Smooth muscle cell (in vitro differentiated cells): ENCODE results near the gene ARL6IP1. TPM values are rescaled to one million over a fixed set of nuclear protein-coding genes. Genes with fewer than 3 reads are reported as not detected.

Experiments used
- DNase-seq: peaks from one replicate; lab custom pipeline; 2025; ENCODE audit not compliant: unreplicated experiment; lab: John Stamatoyannopoulos, UW
- H2AFZ ChIP-seq: fragments of 200-600 bp; sonication (generic); 2 replicates; pipeline ENCODE4 v1.6.0; 2016; ENCODE audit warnings: antibody characterized with exemption, low read depth, mild to moderate bottlenecking
- H3F3A ChIP-seq: fragments of 200-600 bp; sonication (generic); 2 replicates; pipeline ENCODE4 v1.6.0; 2017; ENCODE audit warnings: antibody characterized with exemption, low read depth
- H3K27ac ChIP-seq: fragments of 200-600 bp; sonication (generic); 2 replicates; pipeline ENCODE4 v1.5.1; 2016; ENCODE audit warnings: low read depth, mild to moderate bottlenecking
- H3K27me3 ChIP-seq: fragments of 200-600 bp; sonication (generic); 2 replicates; pipeline ENCODE4 v1.6.1; 2016; ENCODE audit warnings: low read depth, mild to moderate bottlenecking
- H3K36me3 ChIP-seq: fragments of 200-600 bp; sonication (generic); 2 replicates; pipeline ENCODE4 v1.5.1; 2016; ENCODE audit warnings: low read depth
- H3K4me1 ChIP-seq: fragments of 200-600 bp; sonication (generic); 2 replicates; pipeline ENCODE4 v1.5.1; 2016; ENCODE audit warnings: low read depth
- H3K4me2 ChIP-seq: fragments of 200-600 bp; sonication (generic); 2 replicates; pipeline ENCODE4 v1.6.0; 2016; ENCODE audit warnings: mild to moderate bottlenecking
- H3K4me3 ChIP-seq: fragments of 200-600 bp; sonication (generic); 2 replicates; pipeline ENCODE4 v1.5.1; 2016; ENCODE audit warnings: mild to moderate bottlenecking
- H3K79me2 ChIP-seq: fragments of 200-600 bp; sonication (generic); 2 replicates; pipeline ENCODE4 v1.6.0; 2016; ENCODE audit warnings: low read depth, mild to moderate bottlenecking
- H3K9ac ChIP-seq: fragments of 200-600 bp; sonication (generic); 2 replicates; pipeline ENCODE4 v1.6.0; 2016; ENCODE audit warnings: low read depth
- H3K9me3 ChIP-seq: fragments of 200-600 bp; sonication (generic); replicated peaks from 2 replicates; pipeline ENCODE4 v1.5.1; 2016; ENCODE audit warnings: low read depth
- H4K20me1 ChIP-seq: fragments of 200-600 bp; sonication (generic); 2 replicates; pipeline ENCODE4 v1.6.0; 2016; ENCODE audit warnings: low read depth
- CTCF ChIP-seq: fragments of 200-600 bp; sonication (generic); IDR thresholded peaks from 2 replicates; pipeline ENCODE4 v1.5.1; 2017; ENCODE audit warnings: borderline replicate concordance, mild to moderate bottlenecking, antibody characterized with exemption; ENCODE audit not compliant: insufficient read depth, poor library complexity, severe bottlenecking
- WGBS: methylation state at CpG from one replicate; pipeline ENCODE4 v1.1.7; 2016; ENCODE audit warnings: low lambda C conversion rate; 5-methylcytosine and 5-hydroxymethylcytosine counted together
- polyA plus RNA-seq: library from polyadenylated mRNA; unstranded; fragments of >200 nt; fragmentation: Nextera tagmentation; extraction: Ambion mirVana; gene quantifications from 2 replicates; pipeline ENCODE4 v1.2.1, GENCODE V29; 2016
- total RNA-seq: library from RNA; depleted of rRNA; stranded (reverse); fragments of >200 nt; gene quantifications from 2 replicates; pipeline ENCODE4 v1.2.3, GENCODE V29; 2014

Gene ARL6IP1
- total and polyA plus RNA-seq, 2 experiments from 2014 or later = 90.6 to 205 TPM

GRCh38 chr16:18827890-18828289, 26.5 kb upstream of the ARL6IP1 start:
- H3K9me3 ChIP-seq = no peaks in the 10 kb centered on the region
- WGBS = over 99% methylated on average over 4 of the region's 4 CpGs
- no peaks in the 10 kb centered on the region for H3K79me2 ChIP-seq
- no peak overlapping the region for H3K4me3 ChIP-seq
- no peak for DNase-seq
- H3K9ac ChIP-seq = no peak overlapping the region
- no peaks in the 10 kb centered on the region for H4K20me1 ChIP-seq
- H3F3A ChIP-seq = no peaks in the 10 kb centered on the region
- no peak for TF ChIP-seq CTCF
- no peak overlapping the region for H2AFZ ChIP-seq
- H3K27ac ChIP-seq = no peak overlapping the region
- no peak overlapping the region for H3K4me2 ChIP-seq
- peaks cover 9% of the 10 kb centered on the region for H3K4me1 ChIP-seq
- H3K36me3 ChIP-seq = peaks cover 33% of the 10 kb centered on the region
- no peaks in the 10 kb centered on the region for H3K27me3 ChIP-seq

- H4K20me1 ChIP-seq = peaks cover 4% of the 10 kb centered on the region
- H3K27me3 ChIP-seq = no peaks in the 10 kb centered on the region
- H3K4me3 ChIP-seq = no peak overlapping the region
- no peak overlapping the region for H3K4me2 ChIP-seq
- H3K36me3 ChIP-seq = peaks cover 43% of the 10 kb centered on the region
- H3K79me2 ChIP-seq = no peaks in the 10 kb centered on the region
- no peak overlapping the region for H3K27ac ChIP-seq
- no peaks in the 10 kb centered on the region for H3K4me1 ChIP-seq
- H3K9ac ChIP-seq = no peak overlapping the region
- WGBS = 97% methylated on average over 3 of the region's 3 CpGs
- no peak for DNase-seq
- no peak for TF ChIP-seq CTCF
- H3K9me3 ChIP-seq = no peaks in the 10 kb centered on the region
- H3F3A ChIP-seq = no peaks in the 10 kb centered on the region
- no peak overlapping the region for H2AFZ ChIP-seq
Observed at GRCh38 chr16:18816286-18816685, 14.9 kb upstream of the ARL6IP1 start.

- Histone ChIP-seq H2AFZ (no peak overlapping the region), H3F3A (no peaks in the 10 kb centered on the region), H3K27me3 (no peaks in the 10 kb centered on the region), H3K36me3 (peaks cover 52% of the 10 kb centered on the region), H3K9ac (no peak overlapping the region), H3K4me2 (no peak overlapping the region), H3K4me3 (no peak overlapping the region), H4K20me1 (no peaks in the 10 kb centered on the region), H3K4me1 (no peaks in the 10 kb centered on the region), H3K79me2 (no peaks in the 10 kb centered on the region), H3K9me3 (no peaks in the 10 kb centered on the region), H3K27ac (no peak overlapping the region)
- no peak for TF ChIP-seq CTCF
- DNase-seq = no peak
- WGBS = 98% methylated on average over 3 of the region's 3 CpGs
Observed at GRCh38 chr16:18811925-18812324, 10.6 kb upstream of the ARL6IP1 start.

GRCh38 chr16:18809165-18809564, 7.8 kb upstream of the ARL6IP1 start:
- no peaks in the 10 kb centered on the region for H4K20me1 ChIP-seq
- TF ChIP-seq CTCF = no peak
- no peak overlapping the region for H3K9ac ChIP-seq
- H3K27ac ChIP-seq = no peak overlapping the region
- H3F3A ChIP-seq = peaks cover 8% of the 10 kb centered on the region
- no peaks in the 10 kb centered on the region for H3K27me3 ChIP-seq
- no peak overlapping the region for H3K4me2 ChIP-seq
- H3K4me1 ChIP-seq = peaks cover 8% of the 10 kb centered on the region
- peaks cover 36% of the 10 kb centered on the region for H3K36me3 ChIP-seq
- DNase-seq = no peak
- H3K4me3 ChIP-seq = no peak overlapping the region
- H3K79me2 ChIP-seq = no peaks in the 10 kb centered on the region
- WGBS = 96% methylated on average over 13 of the region's 13 CpGs
- no peaks in the 10 kb centered on the region for H3K9me3 ChIP-seq
- H2AFZ ChIP-seq = no peak overlapping the region
